Measurements from ENCODE around the gene INPP5A.

The INPP5A gene

GRCh38 chr10:132576671-132577349 lies 39.2 kb downstream of the INPP5A start:
- TF ChIP-seq CTCF (IDR thresholded peaks at IDR 0.05; ENCODE audit: low read depth, low read length, missing control alignments), result no peak
- DNase-seq (ENCODE audit: low read depth), result no peak
- no peak overlapping the region for H3K4me3 ChIP-seq (ENCODE audit: low read depth, low read length)

GRCh38 chr10:132577350-132578003 lies 39.9 kb downstream of the INPP5A start:
- no peak for DNase-seq (ENCODE audit: low read depth)
- no peak overlapping the region for H3K4me3 ChIP-seq (ENCODE audit: low read depth, low read length)
- no peak for TF ChIP-seq CTCF (IDR thresholded peaks at IDR 0.05; ENCODE audit: low read depth, low read length, missing control alignments)

GRCh38 chr10:132578287-132578951 lies 40.8 kb downstream of the INPP5A start:
- no peak overlapping the region for H3K4me3 ChIP-seq (ENCODE audit: low read depth, low read length)
- no peak for DNase-seq (ENCODE audit: low read depth)
- no peak for TF ChIP-seq CTCF (IDR thresholded peaks at IDR 0.05; ENCODE audit: low read depth, low read length, missing control alignments)

- TF ChIP-seq CTCF (IDR thresholded peaks at IDR 0.05; ENCODE audit: low read depth, low read length, missing control alignments), result no peak
- DNase-seq (ENCODE audit: low read depth), result no peak
- no peak overlapping the region for H3K4me3 ChIP-seq (ENCODE audit: low read depth, low read length)
Measured at GRCh38 chr10:132579027-132579859, 41.7 kb downstream of the INPP5A start.

- H3K4me3 ChIP-seq (ENCODE audit: low read depth, low read length), result no peak overlapping the region
- DNase-seq (ENCODE audit: low read depth), result no peak
- no peak for TF ChIP-seq CTCF (IDR thresholded peaks at IDR 0.05; ENCODE audit: low read depth, low read length, missing control alignments)
Measured at GRCh38 chr10:132580143-132580542, 42.6 kb downstream of the INPP5A start.

- no peak overlapping the region for H3K4me3 ChIP-seq (ENCODE audit: low read depth, low read length)
- no peak for DNase-seq (ENCODE audit: low read depth)
- TF ChIP-seq CTCF (IDR thresholded peaks at IDR 0.05; ENCODE audit: low read depth, low read length, missing control alignments), result no peak
Measured at GRCh38 chr10:132580617-132581016, 43.0 kb downstream of the INPP5A start.

All from GM12864 (cell line).